H9 (cell line): ENCODE results near the gene KCND2. TPM values are rescaled to one million over a fixed set of nuclear protein-coding genes. Genes with fewer than 3 reads are reported as not detected.

Source experiments
- DNase-seq: peaks from one replicate; pipeline ENCODE4 v3.0.0-alpha.2; 2017
- H2AFZ ChIP-seq: one replicate; pipeline ENCODE4 v1.6.1; 2013; ENCODE audit warnings: mild to moderate bottlenecking, low read length, control low read depth, moderate library complexity
- H2AK5ac ChIP-seq: 2 replicates; pipeline ENCODE4 v1.6.1; 2013; ENCODE audit warnings: low read length, control low read depth, mixed read lengths; ENCODE audit not compliant: insufficient read length
- H2BK120ac ChIP-seq: one replicate; pipeline ENCODE4 v1.6.1; 2013; ENCODE audit warnings: low read depth, mild to moderate bottlenecking, low read length, control low read depth, inconsistent platforms; ENCODE audit not compliant: poor library complexity, severe bottlenecking
- H2BK12ac ChIP-seq: 2 replicates; pipeline ENCODE4 v1.6.1; 2013; ENCODE audit warnings: low read length, control low read depth, mixed read lengths, low read depth; ENCODE audit not compliant: insufficient read length
- H2BK15ac ChIP-seq: 2 replicates; pipeline ENCODE4 v1.6.1; 2013; ENCODE audit warnings: low read depth, low read length, control low read depth
- H2BK20ac ChIP-seq: one replicate; pipeline ENCODE4 v1.6.1; 2013; ENCODE audit warnings: low read depth, mild to moderate bottlenecking, low read length, control low read depth, inconsistent platforms; ENCODE audit not compliant: poor library complexity, severe bottlenecking
- H2BK5ac ChIP-seq: 2 replicates; pipeline ENCODE4 v1.6.1; 2013; ENCODE audit warnings: low read length, control low read depth, mixed read lengths; ENCODE audit not compliant: insufficient read length
- H3K14ac ChIP-seq: 2 replicates; pipeline ENCODE4 v1.6.1; 2013; ENCODE audit warnings: low read length, control low read depth; ENCODE audit not compliant: insufficient read depth
- H3K18ac ChIP-seq: 2 replicates; pipeline ENCODE4 v1.6.1; 2013; ENCODE audit warnings: low read depth, mild to moderate bottlenecking, mixed read lengths, low read length, control low read depth; ENCODE audit not compliant: insufficient read length
- H3K23ac ChIP-seq: 2 replicates; pipeline ENCODE4 v1.6.1; 2013; ENCODE audit warnings: low read length, control low read depth, mixed read lengths, low read depth; ENCODE audit not compliant: insufficient read length
- H3K23me2 ChIP-seq: 2 replicates; pipeline ENCODE4 v1.6.1; 2013; ENCODE audit warnings: low read depth, mild to moderate bottlenecking, mixed read lengths, low read length, control low read depth; ENCODE audit not compliant: insufficient read length, poor library complexity, severe bottlenecking
- H3K27ac ChIP-seq: 2 replicates; pipeline ENCODE4 v1.5.1; 2013; ENCODE audit warnings: low read length, control low read depth, mixed read lengths, low read depth; ENCODE audit not compliant: insufficient read length
- H3K27me3 ChIP-seq: 2 replicates; pipeline ENCODE4 v1.6.1; 2013; ENCODE audit warnings: low read length, control low read depth, inconsistent platforms; ENCODE audit not compliant: insufficient read depth
- H3K4ac ChIP-seq: 2 replicates; pipeline ENCODE4 v1.6.1; 2013; ENCODE audit warnings: low read depth, mild to moderate bottlenecking, control low read depth, inconsistent platforms, low read length, moderate library complexity
- H3K4me1 ChIP-seq: 2 replicates; pipeline ENCODE4 v1.6.1; 2013; ENCODE audit warnings: low read length, control low read depth, inconsistent platforms; ENCODE audit not compliant: insufficient read depth
- H3K4me2 ChIP-seq: 2 replicates; pipeline ENCODE4 v1.6.1; 2013; ENCODE audit warnings: low read length, control low read depth, mixed read lengths; ENCODE audit not compliant: insufficient read length, insufficient read depth
- H3K56ac ChIP-seq: 2 replicates; pipeline ENCODE4 v1.6.1; 2013; ENCODE audit warnings: low read depth, mild to moderate bottlenecking, mixed read lengths, low read length, control low read depth; ENCODE audit not compliant: insufficient read length
- H3K79me1 ChIP-seq: 2 replicates; pipeline ENCODE4 v1.6.1; 2013; ENCODE audit warnings: low read depth, mild to moderate bottlenecking, moderate library complexity, low read length, control low read depth, inconsistent platforms; ENCODE audit not compliant: insufficient read depth, poor library complexity, severe bottlenecking
- H3K79me2 ChIP-seq: 2 replicates; pipeline ENCODE4 v1.6.1; 2013; ENCODE audit warnings: low read length, control low read depth, inconsistent platforms; ENCODE audit not compliant: insufficient read depth
- H3K9ac ChIP-seq: 2 replicates; pipeline ENCODE4 v1.6.1; 2013; ENCODE audit warnings: low read length, control low read depth, mixed read lengths; ENCODE audit not compliant: insufficient read length; ENCODE audit errors: extremely low read depth
- H3K9me3 ChIP-seq: one replicate; pipeline ENCODE4 v1.6.1; 2013; ENCODE audit warnings: low read depth, low read length, inconsistent platforms; ENCODE audit not compliant: control insufficient read depth
- H3T11ph ChIP-seq: one replicate; pipeline ENCODE4 v1.6.1; 2013; ENCODE audit warnings: mild to moderate bottlenecking, low read length, control low read depth, inconsistent platforms
- H4K20me1 ChIP-seq: one replicate; pipeline ENCODE4 v1.6.1; 2013; ENCODE audit not compliant: control insufficient read depth, insufficient read length, insufficient read depth
- H4K5ac ChIP-seq: 2 replicates; pipeline ENCODE4 v1.6.1; 2013; ENCODE audit warnings: low read depth, mild to moderate bottlenecking, mixed read lengths, low read length, control low read depth; ENCODE audit not compliant: insufficient read length
- H4K8ac ChIP-seq: replicated peaks from 2 replicates; pipeline ENCODE4 v1.6.1; 2013; ENCODE audit warnings: low read length, control low read depth, mixed read lengths, low read depth; ENCODE audit not compliant: insufficient read length
- H4K91ac ChIP-seq: 2 replicates; pipeline ENCODE4 v1.6.1; 2013; ENCODE audit warnings: low read depth, mild to moderate bottlenecking, moderate library complexity, mixed read lengths, low read length, control low read depth; ENCODE audit not compliant: insufficient read length
- H3K27ac Mint-ChIP-seq, 3 experiments: 2 replicates in 2 of 3; 3 replicates in 1 of 3; pipeline ENCODE4 v1.8.0; 2020 to 2021; ENCODE audit warnings: mixed read lengths in 3 of 3, mild to moderate bottlenecking in 1 of 3, moderate library complexity in 1 of 3
- H3K27me3 Mint-ChIP-seq: 2 replicates; pipeline ENCODE4 v1.8.0; 2021; ENCODE audit warnings: low read depth, mild to moderate bottlenecking, moderate library complexity, mixed read lengths
- H3K36me3 Mint-ChIP-seq, 3 experiments: 2 replicates in 2 of 3; 3 replicates in 1 of 3; pipeline ENCODE4 v1.8.0; 2020 to 2021; ENCODE audit warnings: low read depth in 3 of 3, mixed read lengths in 3 of 3; ENCODE audit not compliant: insufficient read depth in 1 of 3
- H3K4me1 Mint-ChIP-seq, 2 experiments: 2 replicates each; pipeline ENCODE4 v1.8.0; 2020; ENCODE audit warnings: mixed read lengths in 2 of 2
- H3K4me3 Mint-ChIP-seq, 2 experiments: 2 replicates in 1 of 2; 3 replicates in 1 of 2; pipeline ENCODE4 v1.8.0; 2020 to 2021; ENCODE audit warnings: mild to moderate bottlenecking in 2 of 2, mixed read lengths in 2 of 2, moderate library complexity in 1 of 2
- H3K9me3 Mint-ChIP-seq, 2 experiments: 2 replicates in 1 of 2; 3 replicates in 1 of 2; pipeline ENCODE4 v1.8.0; 2020; ENCODE audit warnings: mild to moderate bottlenecking in 2 of 2, mixed read lengths in 2 of 2, moderate library complexity in 1 of 2
- CTCF ChIP-seq: fragments of 200-600 bp; sonication (generic); conservative IDR thresholded peaks from 3 replicates; pipeline ENCODE4 v1.8.0; 2021; ENCODE audit warnings: antibody characterized with exemption, mild to moderate bottlenecking
- WGBS: extraction: QIAGEN DNeasy Blood & Tissue Kit; methylation state at CpG from one replicate; pipeline ENCODE4 v1.1.7; 2013; ENCODE audit warnings: missing lambda C conversion rate, low lambda C conversion rate, mixed read lengths; ENCODE audit not compliant: insufficient read length; ENCODE audit errors: extremely low coverage; 5-methylcytosine and 5-hydroxymethylcytosine counted together
- total RNA-seq: library from RNA; stranded (reverse); gene quantifications from 2 replicates; pipeline ENCODE4 v1.2.1, GENCODE V29; 2021

KCND2 gene
- total RNA-seq, 1 experiment from 2014 or later: 6.4 TPM

- peaks cover 32 to 38% of the 10 kb centered on the region in 2 experiments for H3K9me3 Mint-ChIP-seq
- DNase-seq: no peak
- Histone ChIP-seq H3K18ac (no peak overlapping the region), H2AFZ (no peak overlapping the region), H3K79me2 (no peaks in the 10 kb centered on the region), H3K23me2 (no peaks in the 10 kb centered on the region), H3K23ac (no peak overlapping the region), H3K9ac (no peak overlapping the region), H3K79me1 (no peaks in the 10 kb centered on the region), H2BK20ac (no peak overlapping the region), H2BK12ac (no peak overlapping the region), H3K4ac (no peak overlapping the region), H2BK120ac (no peak overlapping the region), H3K4me1 (0 out of 2 replicates have a peak, but pooled peaks cover under 1% of the 10 kb centered on the region), H2BK5ac (no peak overlapping the region), H4K5ac (no peak overlapping the region), H3K56ac (no peak overlapping the region), H4K20me1 (no peaks in the 10 kb centered on the region), H3K27ac (no peak overlapping the region), H2AK5ac (no peak overlapping the region), H3K4me2 (no peak overlapping the region), H3K27me3 (no peaks in the 10 kb centered on the region), H3K9me3 (peaks cover 17% of the 10 kb centered on the region), H4K8ac (no peak overlapping the region), H3T11ph (no peak overlapping the region), H4K91ac (no peak overlapping the region), H3K14ac (no peak overlapping the region), H2BK15ac (no peak overlapping the region)
- H3K36me3 Mint-ChIP-seq: peaks cover 31 to 42% (median 31%) of the 10 kb centered on the region in 3 experiments
- no peak overlapping the region for H3K27ac Mint-ChIP-seq
- peaks cover 4 to 8% of the 10 kb centered on the region in 2 experiments; a peak in 3 of 4 replicates for H3K4me1 Mint-ChIP-seq
- H3K27me3 Mint-ChIP-seq: no peaks in the 10 kb centered on the region
- no peak for TF ChIP-seq CTCF
- no CpG with 5 or more reads among the region's 1 CpG for WGBS
- H3K4me3 Mint-ChIP-seq: no peak overlapping the region
Observed at GRCh38 chr7:120254845-120255244, 18.1 kb upstream of the KCND2 start.
